Activated naive CD8-positive, alpha-beta T cell treated with anti-CD3 and anti-CD28 coated beads, Interleukin-2, amount 10 ng/mL, durations not matched to agents 7 days and 5 days (primary cell): ENCODE measurements around the gene POLR3F. TPM values are rescaled to one million over a fixed set of nuclear protein-coding genes. Genes with fewer than 3 reads are reported as not detected.
"Not testable (repeated sequence)": the region's sequence is repeated elsewhere in the genome, so short reads cannot be mapped to it uniquely, and the experiment has no call there.

Source experiments
- ATAC-seq: fragments of 150-1000 bp; cut with Tn5 transposase; one replicate; pipeline ENCODE4 v1.10.0; 2021; ENCODE audit warnings: low read depth, moderate library complexity
- POLR2A ChIA-PET: fragments of 350-600 bp; sonication (Branson Sonifier 250); formaldehyde crosslinking; loops from one replicate; lab custom pipeline; 2021; ENCODE audit warnings: antibody characterized with exemption; lab: Charles Lee
- DNase-seq: peaks from one replicate; pipeline ENCODE4 v3.0.0; 2021
- H3K27ac Mint-ChIP-seq: one replicate; pipeline ENCODE4 v1.8.0; 2022; ENCODE audit warnings: mild to moderate bottlenecking, mixed read lengths
- H3K27me3 Mint-ChIP-seq: one replicate; pipeline ENCODE4 v1.8.0; 2022; ENCODE audit warnings: mild to moderate bottlenecking, moderate library complexity, mixed read lengths
- H3K36me3 Mint-ChIP-seq: one replicate; pipeline ENCODE4 v1.8.0; 2021; ENCODE audit warnings: mild to moderate bottlenecking, mixed read lengths
- H3K4me1 Mint-ChIP-seq: one replicate; pipeline ENCODE4 v1.8.0; 2021; ENCODE audit warnings: mixed read lengths
- H3K4me3 Mint-ChIP-seq: one replicate; pipeline ENCODE4 v1.8.0; 2022; ENCODE audit warnings: mild to moderate bottlenecking, moderate library complexity, mixed read lengths
- H3K9me3 Mint-ChIP-seq: one replicate; pipeline ENCODE4 v1.8.0; 2021; ENCODE audit warnings: mixed read lengths
- total RNA-seq, 2 experiments: library from RNA; stranded (reverse); gene quantifications; one replicate each; pipeline ENCODE4 v1.2.3, GENCODE V29; 2021

POLR3F gene
- total RNA-seq, 2 experiments from 2014 or later = 8.3 to 8.5 TPM

GRCh38 chr20:18513208-18513607 lies 46.0 kb downstream of the POLR3F start:
- Mint-ChIP-seq H3K27ac (no peak overlapping the region), H3K36me3 (peaks cover 23% of the 10 kb centered on the region), H3K4me1 (peaks cover 25% of the 10 kb centered on the region), H3K27me3 (no peaks in the 10 kb centered on the region), H3K4me3 (no peak overlapping the region), H3K9me3 (no peaks in the 10 kb centered on the region)
- no peak for ATAC-seq
- POLR2A ChIA-PET = no interaction called here
- DNase-seq = no peak

- DNase-seq (no peak), ATAC-seq (no peak)
- no peaks in the 10 kb centered on the region for H3K27me3 Mint-ChIP-seq
- peaks cover 23% of the 10 kb centered on the region for H3K36me3 Mint-ChIP-seq
- H3K27ac Mint-ChIP-seq = no peak overlapping the region
- H3K9me3 Mint-ChIP-seq = no peaks in the 10 kb centered on the region
- POLR2A ChIA-PET = no interaction called here
- H3K4me3 Mint-ChIP-seq = no peak overlapping the region
- H3K4me1 Mint-ChIP-seq = peaks cover 21% of the 10 kb centered on the region
Measured at GRCh38 chr20:18514127-18514526, 46.9 kb downstream of the POLR3F start.

GRCh38 chr20:18515973-18516372 lies 48.8 kb downstream of the POLR3F start:
- no peak for DNase-seq
- no peak for ATAC-seq
- POLR2A ChIA-PET = interaction anchor here (0.7 kb wide), 1 partner anchor 552 kb away, joined by 3 read pairs; no protein-coding TSS in a partner anchor
- no peak overlapping the region for H3K4me3 Mint-ChIP-seq
- H3K36me3 Mint-ChIP-seq = peaks cover 11% of the 10 kb centered on the region
- H3K27me3 Mint-ChIP-seq = no peaks in the 10 kb centered on the region
- peaks cover 7% of the 10 kb centered on the region for H3K4me1 Mint-ChIP-seq
- no peaks in the 10 kb centered on the region for H3K9me3 Mint-ChIP-seq
- H3K27ac Mint-ChIP-seq = peak overlapping the region; percentile 16

GRCh38 chr20:18522066-18522465 lies 54.9 kb downstream of the POLR3F start:
- H3K4me1 Mint-ChIP-seq, DNase-seq, H3K9me3 Mint-ChIP-seq, H3K27ac Mint-ChIP-seq, POLR2A ChIA-PET, H3K4me3 Mint-ChIP-seq, H3K27me3 Mint-ChIP-seq, ATAC-seq: not testable (repeated sequence)
- H3K36me3 Mint-ChIP-seq = peaks cover 14% of the 10 kb centered on the region

GRCh38 chr20:18523066-18523465 lies 55.9 kb downstream of the POLR3F start:
- ATAC-seq = no peak
- POLR2A ChIA-PET = no interaction called here
- no peaks in the 10 kb centered on the region for H3K27me3 Mint-ChIP-seq
- H3K4me3 Mint-ChIP-seq = no peak overlapping the region
- H3K9me3 Mint-ChIP-seq = no peaks in the 10 kb centered on the region
- no peak for DNase-seq
- H3K36me3 Mint-ChIP-seq = peaks cover 18% of the 10 kb centered on the region
- no peak overlapping the region for H3K27ac Mint-ChIP-seq
- H3K4me1 Mint-ChIP-seq = no peaks in the 10 kb centered on the region

- Mint-ChIP-seq H3K4me3 (no peak overlapping the region), H3K4me1 (no peaks in the 10 kb centered on the region), H3K36me3 (peaks cover 21% of the 10 kb centered on the region), H3K27me3 (no peaks in the 10 kb centered on the region), H3K27ac (no peak overlapping the region), H3K9me3 (no peaks in the 10 kb centered on the region)
- POLR2A ChIA-PET = no interaction called here
- DNase-seq (no peak), ATAC-seq (no peak)
Measured at GRCh38 chr20:18524646-18525045, 57.5 kb downstream of the POLR3F start.

- H3K4me1 Mint-ChIP-seq, H3K4me3 Mint-ChIP-seq, H3K27ac Mint-ChIP-seq, POLR2A ChIA-PET, H3K9me3 Mint-ChIP-seq, DNase-seq, H3K27me3 Mint-ChIP-seq, ATAC-seq: not testable (repeated sequence)
- H3K36me3 Mint-ChIP-seq = peaks cover 24% of the 10 kb centered on the region
Measured at GRCh38 chr20:18526761-18527160, 59.6 kb downstream of the POLR3F start.

- peaks cover 26% of the 10 kb centered on the region for H3K36me3 Mint-ChIP-seq
- no peak overlapping the region for H3K4me3 Mint-ChIP-seq
- H3K27ac Mint-ChIP-seq = no peak overlapping the region
- POLR2A ChIA-PET = no interaction called here
- no peaks in the 10 kb centered on the region for H3K9me3 Mint-ChIP-seq
- H3K27me3 Mint-ChIP-seq = no peaks in the 10 kb centered on the region
- no peak for DNase-seq
- H3K4me1 Mint-ChIP-seq = no peaks in the 10 kb centered on the region
- ATAC-seq = no peak
Measured at GRCh38 chr20:18527339-18527738, 60.1 kb downstream of the POLR3F start.

GRCh38 chr20:18527836-18528235 lies 60.6 kb downstream of the POLR3F start:
- no peaks in the 10 kb centered on the region for H3K27me3 Mint-ChIP-seq
- no peaks in the 10 kb centered on the region for H3K4me1 Mint-ChIP-seq
- POLR2A ChIA-PET = no interaction called here
- H3K9me3 Mint-ChIP-seq = no peaks in the 10 kb centered on the region
- no peak overlapping the region for H3K4me3 Mint-ChIP-seq
- H3K27ac Mint-ChIP-seq = no peak overlapping the region
- DNase-seq = no peak
- ATAC-seq = no peak
- peaks cover 31% of the 10 kb centered on the region for H3K36me3 Mint-ChIP-seq

GRCh38 chr20:18529041-18529440 lies 61.9 kb downstream of the POLR3F start:
- no peaks in the 10 kb centered on the region for H3K27me3 Mint-ChIP-seq
- no peaks in the 10 kb centered on the region for H3K9me3 Mint-ChIP-seq
- DNase-seq = no peak
- POLR2A ChIA-PET = no interaction called here
- no peak overlapping the region for H3K4me3 Mint-ChIP-seq
- H3K4me1 Mint-ChIP-seq = no peaks in the 10 kb centered on the region
- ATAC-seq = no peak
- H3K27ac Mint-ChIP-seq = no peak overlapping the region
- H3K36me3 Mint-ChIP-seq = peaks cover 37% of the 10 kb centered on the region

- no peaks in the 10 kb centered on the region for H3K27me3 Mint-ChIP-seq
- H3K9me3 Mint-ChIP-seq = peaks cover 3% of the 10 kb centered on the region
- POLR2A ChIA-PET = no interaction called here
- no peak overlapping the region for H3K27ac Mint-ChIP-seq
- ATAC-seq (no peak), DNase-seq (no peak)
- no peak overlapping the region for H3K4me3 Mint-ChIP-seq
- no peaks in the 10 kb centered on the region for H3K4me1 Mint-ChIP-seq
- peaks cover 38% of the 10 kb centered on the region for H3K36me3 Mint-ChIP-seq
Measured at GRCh38 chr20:18532626-18533025, 65.4 kb downstream of the POLR3F start.

GRCh38 chr20:18533491-18533890 lies 66.3 kb downstream of the POLR3F start:
- Mint-ChIP-seq H3K9me3 (peaks cover 3% of the 10 kb centered on the region), H3K36me3 (peaks cover 40% of the 10 kb centered on the region), H3K27ac (no peak overlapping the region), H3K4me3 (no peak overlapping the region), H3K27me3 (no peaks in the 10 kb centered on the region), H3K4me1 (no peaks in the 10 kb centered on the region)
- POLR2A ChIA-PET = no interaction called here
- DNase-seq (no peak), ATAC-seq (no peak)

GRCh38 chr20:18533978-18534644 lies 66.9 kb downstream of the POLR3F start:
- Mint-ChIP-seq H3K9me3 (peaks cover 3% of the 10 kb centered on the region), H3K36me3 (peaks cover 36% of the 10 kb centered on the region), H3K4me1 (no peaks in the 10 kb centered on the region), H3K4me3 (no peak overlapping the region), H3K27ac (no peak overlapping the region), H3K27me3 (no peaks in the 10 kb centered on the region)
- POLR2A ChIA-PET = no interaction called here
- DNase-seq (no peak), ATAC-seq (no peak)
